SK-N-MC (cell line): Measurements from ENCODE around the gene CSF2.

Experiments
- EZH2 ChIP-seq: fragments of 200-600 bp; sonication (generic); IDR thresholded peaks from one replicate; pipeline ENCODE4 v1.6.1; 2017; ENCODE audit warnings: antibody characterized with exemption
- POLR2AphosphoS5 ChIP-seq: IDR thresholded peaks from 2 replicates; pipeline ENCODE4 v1.6.1; 2012; ENCODE audit warnings: mild to moderate bottlenecking, low read depth, low read length, borderline replicate concordance

DNA sequence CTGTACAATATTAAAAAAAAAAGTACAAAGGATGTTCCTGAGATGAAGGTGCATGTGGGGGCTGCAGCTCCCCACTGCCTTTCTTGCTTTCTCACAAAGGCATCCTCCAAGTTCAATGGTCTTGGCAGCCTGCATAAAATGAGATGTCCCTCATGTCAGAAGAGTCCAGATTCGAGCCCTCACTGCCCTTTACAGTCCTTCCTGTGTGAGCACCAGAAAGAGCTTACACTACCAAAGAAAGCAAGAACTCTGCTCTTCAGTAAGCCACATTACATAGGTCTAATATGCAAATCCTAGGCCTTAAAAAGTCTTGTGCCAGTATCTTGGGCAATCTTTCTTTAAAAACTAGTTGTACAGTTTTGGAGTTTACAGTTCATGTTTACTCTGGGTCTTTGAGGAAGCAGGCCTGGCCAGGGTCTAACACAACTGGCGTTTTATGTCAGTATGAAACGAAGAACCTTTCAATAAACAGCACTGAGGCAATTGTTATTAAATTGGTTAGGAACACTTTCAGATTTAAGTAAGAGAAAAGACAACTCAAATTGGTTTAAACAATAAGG is 36.0 kb downstream of the CSF2 start:
- TF ChIP-seq POLR2AphosphoS5 = no peak
- no peak for TF ChIP-seq EZH2
